H9 (cell line): ENCODE data around the gene STAB2. TPM values are rescaled to one million over a fixed set of nuclear protein-coding genes. Genes with fewer than 3 reads are reported as not detected.

Experiments used
- DNase-seq: peaks from one replicate; pipeline ENCODE4 v3.0.0-alpha.2; 2017
- H2AFZ ChIP-seq: one replicate; pipeline ENCODE4 v1.6.1; 2013; ENCODE audit warnings: mild to moderate bottlenecking, low read length, control low read depth, moderate library complexity
- H2AK5ac ChIP-seq: 2 replicates; pipeline ENCODE4 v1.6.1; 2013; ENCODE audit warnings: low read length, control low read depth, mixed read lengths; ENCODE audit not compliant: insufficient read length
- H2BK120ac ChIP-seq: one replicate; pipeline ENCODE4 v1.6.1; 2013; ENCODE audit warnings: low read depth, mild to moderate bottlenecking, low read length, control low read depth, inconsistent platforms; ENCODE audit not compliant: poor library complexity, severe bottlenecking
- H2BK12ac ChIP-seq: 2 replicates; pipeline ENCODE4 v1.6.1; 2013; ENCODE audit warnings: low read length, control low read depth, mixed read lengths, low read depth; ENCODE audit not compliant: insufficient read length
- H2BK15ac ChIP-seq: 2 replicates; pipeline ENCODE4 v1.6.1; 2013; ENCODE audit warnings: low read depth, low read length, control low read depth
- H2BK20ac ChIP-seq: one replicate; pipeline ENCODE4 v1.6.1; 2013; ENCODE audit warnings: low read depth, mild to moderate bottlenecking, low read length, control low read depth, inconsistent platforms; ENCODE audit not compliant: poor library complexity, severe bottlenecking
- H2BK5ac ChIP-seq: 2 replicates; pipeline ENCODE4 v1.6.1; 2013; ENCODE audit warnings: low read length, control low read depth, mixed read lengths; ENCODE audit not compliant: insufficient read length
- H3K14ac ChIP-seq: 2 replicates; pipeline ENCODE4 v1.6.1; 2013; ENCODE audit warnings: low read length, control low read depth; ENCODE audit not compliant: insufficient read depth
- H3K18ac ChIP-seq: 2 replicates; pipeline ENCODE4 v1.6.1; 2013; ENCODE audit warnings: low read depth, mild to moderate bottlenecking, mixed read lengths, low read length, control low read depth; ENCODE audit not compliant: insufficient read length
- H3K23ac ChIP-seq: 2 replicates; pipeline ENCODE4 v1.6.1; 2013; ENCODE audit warnings: low read length, control low read depth, mixed read lengths, low read depth; ENCODE audit not compliant: insufficient read length
- H3K23me2 ChIP-seq: 2 replicates; pipeline ENCODE4 v1.6.1; 2013; ENCODE audit warnings: low read depth, mild to moderate bottlenecking, mixed read lengths, low read length, control low read depth; ENCODE audit not compliant: insufficient read length, poor library complexity, severe bottlenecking
- H3K27ac ChIP-seq: 2 replicates; pipeline ENCODE4 v1.5.1; 2013; ENCODE audit warnings: low read length, control low read depth, mixed read lengths, low read depth; ENCODE audit not compliant: insufficient read length
- H3K27me3 ChIP-seq: 2 replicates; pipeline ENCODE4 v1.6.1; 2013; ENCODE audit warnings: low read length, control low read depth, inconsistent platforms; ENCODE audit not compliant: insufficient read depth
- H3K4ac ChIP-seq: 2 replicates; pipeline ENCODE4 v1.6.1; 2013; ENCODE audit warnings: low read depth, mild to moderate bottlenecking, control low read depth, inconsistent platforms, low read length, moderate library complexity
- H3K4me1 ChIP-seq: 2 replicates; pipeline ENCODE4 v1.6.1; 2013; ENCODE audit warnings: low read length, control low read depth, inconsistent platforms; ENCODE audit not compliant: insufficient read depth
- H3K4me2 ChIP-seq: 2 replicates; pipeline ENCODE4 v1.6.1; 2013; ENCODE audit warnings: low read length, control low read depth, mixed read lengths; ENCODE audit not compliant: insufficient read length, insufficient read depth
- H3K56ac ChIP-seq: 2 replicates; pipeline ENCODE4 v1.6.1; 2013; ENCODE audit warnings: low read depth, mild to moderate bottlenecking, mixed read lengths, low read length, control low read depth; ENCODE audit not compliant: insufficient read length
- H3K79me1 ChIP-seq: 2 replicates; pipeline ENCODE4 v1.6.1; 2013; ENCODE audit warnings: low read depth, mild to moderate bottlenecking, moderate library complexity, low read length, control low read depth, inconsistent platforms; ENCODE audit not compliant: insufficient read depth, poor library complexity, severe bottlenecking
- H3K79me2 ChIP-seq: 2 replicates; pipeline ENCODE4 v1.6.1; 2013; ENCODE audit warnings: low read length, control low read depth, inconsistent platforms; ENCODE audit not compliant: insufficient read depth
- H3K9ac ChIP-seq: 2 replicates; pipeline ENCODE4 v1.6.1; 2013; ENCODE audit warnings: low read length, control low read depth, mixed read lengths; ENCODE audit not compliant: insufficient read length; ENCODE audit errors: extremely low read depth
- H3K9me3 ChIP-seq: one replicate; pipeline ENCODE4 v1.6.1; 2013; ENCODE audit warnings: low read depth, low read length, inconsistent platforms; ENCODE audit not compliant: control insufficient read depth
- H3T11ph ChIP-seq: one replicate; pipeline ENCODE4 v1.6.1; 2013; ENCODE audit warnings: mild to moderate bottlenecking, low read length, control low read depth, inconsistent platforms
- H4K20me1 ChIP-seq: one replicate; pipeline ENCODE4 v1.6.1; 2013; ENCODE audit not compliant: control insufficient read depth, insufficient read length, insufficient read depth
- H4K5ac ChIP-seq: 2 replicates; pipeline ENCODE4 v1.6.1; 2013; ENCODE audit warnings: low read depth, mild to moderate bottlenecking, mixed read lengths, low read length, control low read depth; ENCODE audit not compliant: insufficient read length
- H4K8ac ChIP-seq: replicated peaks from 2 replicates; pipeline ENCODE4 v1.6.1; 2013; ENCODE audit warnings: low read length, control low read depth, mixed read lengths, low read depth; ENCODE audit not compliant: insufficient read length
- H4K91ac ChIP-seq: 2 replicates; pipeline ENCODE4 v1.6.1; 2013; ENCODE audit warnings: low read depth, mild to moderate bottlenecking, moderate library complexity, mixed read lengths, low read length, control low read depth; ENCODE audit not compliant: insufficient read length
- H3K27ac Mint-ChIP-seq, 3 experiments: 2 replicates in 2 of 3; 3 replicates in 1 of 3; pipeline ENCODE4 v1.8.0; 2020 to 2021; ENCODE audit warnings: mixed read lengths in 3 of 3, mild to moderate bottlenecking in 1 of 3, moderate library complexity in 1 of 3
- H3K27me3 Mint-ChIP-seq: 2 replicates; pipeline ENCODE4 v1.8.0; 2021; ENCODE audit warnings: low read depth, mild to moderate bottlenecking, moderate library complexity, mixed read lengths
- H3K36me3 Mint-ChIP-seq, 3 experiments: 2 replicates in 2 of 3; 3 replicates in 1 of 3; pipeline ENCODE4 v1.8.0; 2020 to 2021; ENCODE audit warnings: low read depth in 3 of 3, mixed read lengths in 3 of 3; ENCODE audit not compliant: insufficient read depth in 1 of 3
- H3K4me1 Mint-ChIP-seq, 2 experiments: 2 replicates each; pipeline ENCODE4 v1.8.0; 2020; ENCODE audit warnings: mixed read lengths in 2 of 2
- H3K4me3 Mint-ChIP-seq, 2 experiments: 2 replicates in 1 of 2; 3 replicates in 1 of 2; pipeline ENCODE4 v1.8.0; 2020 to 2021; ENCODE audit warnings: mild to moderate bottlenecking in 2 of 2, mixed read lengths in 2 of 2, moderate library complexity in 1 of 2
- H3K9me3 Mint-ChIP-seq, 2 experiments: 2 replicates in 1 of 2; 3 replicates in 1 of 2; pipeline ENCODE4 v1.8.0; 2020; ENCODE audit warnings: mild to moderate bottlenecking in 2 of 2, mixed read lengths in 2 of 2, moderate library complexity in 1 of 2
- CTCF ChIP-seq: fragments of 200-600 bp; sonication (generic); conservative IDR thresholded peaks from 3 replicates; pipeline ENCODE4 v1.8.0; 2021; ENCODE audit warnings: antibody characterized with exemption, mild to moderate bottlenecking
- WGBS: extraction: QIAGEN DNeasy Blood & Tissue Kit; methylation state at CpG from one replicate; pipeline ENCODE4 v1.1.7; 2013; ENCODE audit warnings: missing lambda C conversion rate, low lambda C conversion rate, mixed read lengths; ENCODE audit not compliant: insufficient read length; ENCODE audit errors: extremely low coverage; 5-methylcytosine and 5-hydroxymethylcytosine counted together
- total RNA-seq: library from RNA; stranded (reverse); gene quantifications from 2 replicates; pipeline ENCODE4 v1.2.1, GENCODE V29; 2021

Gene STAB2
- total RNA-seq, 1 experiment from 2014 or later, result 0.02 TPM

- H2BK5ac ChIP-seq, result no peak overlapping the region
- H3K79me2 ChIP-seq, result no peaks in the 10 kb centered on the region
- no peak overlapping the region for H2BK12ac ChIP-seq
- no peaks in the 10 kb centered on the region for H3K23me2 ChIP-seq
- no peaks in the 10 kb centered on the region for H3K79me1 ChIP-seq
- no peak overlapping the region for H2BK20ac ChIP-seq
- H2BK15ac ChIP-seq, result no peak overlapping the region
- no peaks in the 10 kb centered on the region; a peak in 1 of 5 replicates for H3K9me3 Mint-ChIP-seq
- no peak overlapping the region for H3K27ac ChIP-seq
- WGBS, result no CpG with 5 or more reads among the region's 6 CpGs
- no peak overlapping the region for H3K56ac ChIP-seq
- H3K4me1 ChIP-seq, result no peaks in the 10 kb centered on the region
- H3K27me3 ChIP-seq, result no peaks in the 10 kb centered on the region
- H3K23ac ChIP-seq, result no peak overlapping the region
- H3T11ph ChIP-seq, result no peak overlapping the region
- no peak overlapping the region for H3K9ac ChIP-seq
- H3K36me3 Mint-ChIP-seq, result no peaks in the 10 kb centered on the region
- no peak overlapping the region for H2BK120ac ChIP-seq
- no peak overlapping the region for H3K14ac ChIP-seq
- no peak overlapping the region for H3K4me2 ChIP-seq
- no peak for DNase-seq
- H2AFZ ChIP-seq, result no peak overlapping the region
- peaks cover 11 to 12% of the 10 kb centered on the region in 2 experiments for H3K4me1 Mint-ChIP-seq
- H3K4ac ChIP-seq, result no peak overlapping the region
- no peak overlapping the region for H4K8ac ChIP-seq
- no peak overlapping the region for H2AK5ac ChIP-seq
- no peaks in the 10 kb centered on the region for H3K9me3 ChIP-seq
- peak overlapping the region in 1 of 3 experiments; percentile 17; a peak in 1 of 7 replicates for H3K27ac Mint-ChIP-seq
- H3K4me3 Mint-ChIP-seq, result no peak overlapping the region
- H3K27me3 Mint-ChIP-seq, result no peaks in the 10 kb centered on the region
- H3K18ac ChIP-seq, result no peak overlapping the region
- no peaks in the 10 kb centered on the region for H4K20me1 ChIP-seq
- H4K5ac ChIP-seq, result no peak overlapping the region
- TF ChIP-seq CTCF, result no peak
- H4K91ac ChIP-seq, result no peak overlapping the region
Measured at GRCh38 chr12:103688376-103689063, 101.4 kb downstream of the STAB2 start.
